Spinal cord (tissue), 10 donors: ENCODE data around the gene IMPA2. TPM values are rescaled to one million over a fixed set of nuclear protein-coding genes. Genes with fewer than 3 reads are reported as not detected.
A peak's percentile ranks its signal among the peaks of the same experiment; 100 is the strongest.

Source experiments
- DNase-seq, 6 donors: peaks; one replicate each; pipeline versions ENCODE4 v3.0.0 to v3.0.0-alpha.2; 2013 to 2015; ENCODE audit warnings: low spot score in 6 of 6, low read depth in 4 of 6
- H3K27ac ChIP-seq: one replicate; pipeline ENCODE4 v1.5.1; 2013; ENCODE audit warnings: low read depth, low read length, control low read depth
- H3K27me3 ChIP-seq: one replicate; pipeline ENCODE4 v1.6.1; 2013; ENCODE audit warnings: low read length; ENCODE audit not compliant: control insufficient read depth, insufficient read depth
- H3K36me3 ChIP-seq: one replicate; pipeline ENCODE4 v1.6.1; 2013; ENCODE audit warnings: low read length; ENCODE audit not compliant: control insufficient read depth, insufficient read depth
- H3K4me1 ChIP-seq: one replicate; pipeline ENCODE4 v1.6.1; 2013; ENCODE audit warnings: low read length; ENCODE audit not compliant: control insufficient read depth, insufficient read depth
- H3K4me3 ChIP-seq: one replicate; pipeline ENCODE4 v1.5.1; 2013; ENCODE audit warnings: low read depth, low read length, control low read depth
- H3K9me3 ChIP-seq: one replicate; pipeline ENCODE4 v1.6.1; 2013; ENCODE audit warnings: low read length; ENCODE audit not compliant: control insufficient read depth, insufficient read depth
- WGBS: methylation state at CpG from one replicate; pipeline ENCODE4 v1.1.5; 2013; ENCODE audit warnings: missing lambda C conversion rate; ENCODE audit not compliant: insufficient coverage; 5-methylcytosine and 5-hydroxymethylcytosine counted together
- polyA plus RNA-seq, 2 donors: library from polyadenylated mRNA; unstranded; fragments of 120-200 nt; gene quantifications; one replicate each; pipeline ENCODE4 v1.2.1, GENCODE V29; 2013; ENCODE audit not compliant: insufficient read length in 2 of 2
- total RNA-seq, 2 donors: library from RNA; depleted of rRNA in 1 of 2; stranded (reverse); fragments of 120-200 nt in 1 of 2; fragments of >200 nt in 1 of 2; gene quantifications; one replicate each; pipeline versions ENCODE4 v1.2.3 to v1.2.4, GENCODE V29; 2013 to 2014
- donor health status: healthy.

IMPA2 gene
- total and polyA plus RNA-seq, 4 donors, result 7.3 to 19.6 (median 9.7) TPM

DNA sequence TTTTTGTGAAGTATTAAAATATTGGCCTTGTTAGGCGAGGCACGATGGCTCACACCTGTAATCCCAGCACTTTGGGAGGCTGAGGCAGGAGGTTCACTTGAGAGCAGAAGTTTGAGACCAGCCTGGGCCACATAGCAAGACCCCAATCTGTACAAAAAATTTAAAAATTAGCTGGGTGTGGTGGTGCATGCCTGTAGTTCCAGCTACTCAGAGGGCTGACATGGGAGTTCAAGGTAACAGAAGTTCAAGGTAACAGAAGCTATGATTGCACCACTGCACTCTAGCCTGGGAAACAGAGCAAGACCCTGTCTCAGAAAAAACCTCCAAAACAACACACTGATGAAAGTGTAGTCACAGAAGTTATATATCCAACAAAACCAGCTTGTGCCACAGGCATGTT, 39.8 kb downstream of the IMPA2 start:
- WGBS, result no CpG with 5 or more reads among the region's 2 CpGs
- H3K4me1 ChIP-seq, result peaks cover 3% of the 10 kb centered on the region
- H3K4me3 ChIP-seq, result no peak overlapping the region
- no peak for DNase-seq
- H3K9me3 ChIP-seq, result no peaks in the 10 kb centered on the region
- no peaks in the 10 kb centered on the region for H3K36me3 ChIP-seq
- no peak overlapping the region for H3K27ac ChIP-seq
- no peaks in the 10 kb centered on the region for H3K27me3 ChIP-seq

DNA sequence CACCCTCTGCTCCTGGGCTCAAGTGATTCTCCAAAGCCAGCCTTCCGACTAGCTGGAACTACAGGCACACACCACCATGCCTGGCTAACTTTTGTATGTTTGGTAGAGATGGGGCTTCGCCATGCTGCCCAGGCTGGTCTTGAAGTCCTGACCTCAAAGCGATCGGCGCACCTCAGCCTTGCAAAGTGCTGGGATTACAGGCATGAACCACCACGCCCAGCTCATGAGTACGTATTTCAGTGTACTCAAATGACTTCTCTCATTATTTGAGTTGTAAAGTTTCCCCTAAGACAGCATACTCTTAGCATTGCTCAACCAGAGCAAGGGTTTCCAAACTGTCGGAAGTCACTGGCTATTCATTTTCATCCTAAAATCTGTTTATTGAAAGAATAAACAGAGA, 40.3 kb downstream of the IMPA2 start:
- no peak overlapping the region for H3K4me3 ChIP-seq
- H3K27me3 ChIP-seq, result no peaks in the 10 kb centered on the region
- H3K27ac ChIP-seq, result no peak overlapping the region
- H3K4me1 ChIP-seq, result no peaks in the 10 kb centered on the region
- DNase-seq, result no peak
- no peaks in the 10 kb centered on the region for H3K9me3 ChIP-seq
- no peaks in the 10 kb centered on the region for H3K36me3 ChIP-seq
- WGBS, result 100% methylated on average over 7 of the region's 8 CpGs

DNA sequence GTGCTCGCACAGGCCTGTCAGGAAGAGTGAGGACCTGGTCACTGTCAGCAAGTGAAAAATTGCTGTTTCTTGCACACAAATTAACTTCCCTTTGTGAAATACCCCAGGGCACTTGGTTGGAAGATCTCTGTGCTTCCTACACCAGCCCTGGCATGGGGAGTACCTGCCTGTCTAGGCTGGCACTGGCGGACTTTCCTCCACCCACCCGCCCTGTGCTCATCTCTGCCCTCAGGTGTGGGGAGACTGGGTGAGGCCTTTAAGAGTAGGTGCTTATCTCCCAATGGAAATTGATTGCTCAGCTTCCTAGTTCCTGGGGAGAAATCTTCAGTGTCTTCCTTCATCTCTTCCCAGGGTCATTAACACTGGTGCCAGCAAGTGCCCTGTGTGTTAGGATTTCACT, 42.1 kb downstream of the IMPA2 start:
- Histone ChIP-seq H3K4me1 (peaks cover 1% of the 10 kb centered on the region), H3K36me3 (no peaks in the 10 kb centered on the region), H3K9me3 (no peaks in the 10 kb centered on the region), H3K27me3 (no peaks in the 10 kb centered on the region), H3K4me3 (no peak overlapping the region), H3K27ac (no peak overlapping the region)
- WGBS, result 80% methylated on average over 1 of the region's 3 CpGs
- no peak for DNase-seq

DNA sequence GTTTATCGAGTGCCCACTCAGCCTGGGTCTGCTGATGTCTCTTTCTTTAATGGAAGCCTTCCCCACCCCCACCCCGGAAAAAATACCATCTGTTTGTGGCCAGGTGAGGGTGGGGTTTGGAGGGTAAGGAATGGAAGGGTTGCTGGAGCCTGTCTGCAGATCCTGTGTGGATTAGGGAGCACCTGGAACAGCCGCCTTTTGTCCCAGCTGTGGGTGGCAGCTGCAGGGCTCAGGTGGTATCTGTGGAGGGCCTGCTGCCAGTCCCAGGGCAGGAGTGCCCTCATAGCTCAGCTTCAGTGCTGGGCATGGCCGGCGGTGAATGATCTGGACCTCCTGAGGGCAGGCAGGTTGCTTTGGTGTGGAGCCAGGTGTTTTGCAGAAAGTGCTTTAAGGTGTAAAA, 45.3 kb downstream of the IMPA2 start:
- Histone ChIP-seq H3K9me3 (no peaks in the 10 kb centered on the region), H3K27ac (no peak overlapping the region), H3K4me1 (peaks cover 14% of the 10 kb centered on the region), H3K4me3 (no peak overlapping the region), H3K27me3 (no peaks in the 10 kb centered on the region), H3K36me3 (no peaks in the 10 kb centered on the region)
- no peak for DNase-seq
- WGBS, result 81% methylated on average over 4 of the region's 5 CpGs

DNA sequence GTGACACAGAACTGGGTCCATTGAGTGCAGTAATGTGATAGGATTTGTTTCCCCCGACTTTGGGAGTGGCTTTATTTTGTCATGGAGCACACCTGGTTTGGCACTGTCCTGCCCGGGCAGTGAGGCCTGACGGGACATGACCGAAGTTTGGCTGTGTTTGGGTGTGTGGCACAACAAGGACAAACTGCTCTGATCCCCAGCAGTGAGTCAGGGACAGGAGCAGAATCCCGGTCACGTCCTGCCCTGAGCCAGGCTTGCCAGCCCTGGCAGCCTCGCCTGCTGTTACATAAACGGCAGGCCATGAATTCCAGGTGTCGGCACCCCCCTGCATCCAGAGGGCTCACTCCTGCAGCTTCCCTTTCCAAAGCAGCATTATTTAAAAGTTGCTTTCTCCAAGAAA, 45.7 kb downstream of the IMPA2 start:
- Histone ChIP-seq H3K27me3 (no peaks in the 10 kb centered on the region), H3K4me3 (no peak overlapping the region), H3K27ac (no peak overlapping the region), H3K36me3 (no peaks in the 10 kb centered on the region), H3K9me3 (no peaks in the 10 kb centered on the region), H3K4me1 (peaks cover 17% of the 10 kb centered on the region)
- whole genome bisulfite sequencing, result 80% methylated on average over 9 of the region's 9 CpGs
- no peak for DNase-seq

GRCh38 chr18:12027480-12027879, 46.2 kb downstream of the IMPA2 start:
- DNase-seq, result no peak
- no peak overlapping the region for H3K27ac ChIP-seq
- H3K36me3 ChIP-seq, result no peaks in the 10 kb centered on the region

DNA sequence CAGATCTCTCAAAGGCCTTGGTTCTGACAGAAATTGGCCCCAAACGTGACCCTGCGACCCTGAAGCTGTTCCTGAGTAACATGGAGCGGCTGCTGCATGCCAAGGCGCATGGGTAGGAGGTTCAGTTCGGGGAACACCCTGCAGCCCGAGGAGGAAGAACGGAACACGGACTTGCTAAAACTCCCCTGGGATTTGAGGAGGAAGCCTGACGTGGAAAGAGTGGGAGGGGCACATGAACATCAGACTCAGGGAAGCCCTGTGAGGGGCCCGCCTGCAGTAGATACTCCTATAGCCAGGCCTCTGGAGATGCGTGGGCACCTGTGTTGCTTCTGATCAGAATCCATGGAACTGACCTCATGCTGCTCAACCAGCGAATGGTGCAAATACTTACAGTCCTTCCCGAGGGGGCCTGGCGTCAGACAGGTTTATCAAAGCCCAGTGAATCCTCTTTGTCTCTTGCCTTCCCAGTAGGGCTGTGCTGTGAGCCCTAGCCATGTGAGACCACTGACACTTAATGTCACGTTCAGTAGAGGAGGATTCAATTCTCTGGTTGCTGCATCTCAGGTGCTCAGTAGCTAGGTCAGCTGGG, 46.8 kb downstream of the IMPA2 start:
- Histone ChIP-seq H3K36me3 (no peaks in the 10 kb centered on the region), H3K27ac (no peak overlapping the region), H3K27me3 (no peaks in the 10 kb centered on the region), H3K4me1 (peaks cover 17% of the 10 kb centered on the region), H3K4me3 (no peak overlapping the region), H3K9me3 (no peaks in the 10 kb centered on the region)
- WGBS, result 89% methylated on average over 15 of the region's 15 CpGs
- no peak for DNase-seq

More at GRCh38 chr18:12027480-12027879, 46.2 kb downstream of the IMPA2 start:
- no peaks in the 10 kb centered on the region for H3K9me3 ChIP-seq
- H3K27me3 ChIP-seq, result no peaks in the 10 kb centered on the region
- 100% methylated on average over 1 of the region's 4 CpGs for WGBS
- H3K4me1 ChIP-seq, result peaks cover 17% of the 10 kb centered on the region
- no peak overlapping the region for H3K4me3 ChIP-seq

DNA sequence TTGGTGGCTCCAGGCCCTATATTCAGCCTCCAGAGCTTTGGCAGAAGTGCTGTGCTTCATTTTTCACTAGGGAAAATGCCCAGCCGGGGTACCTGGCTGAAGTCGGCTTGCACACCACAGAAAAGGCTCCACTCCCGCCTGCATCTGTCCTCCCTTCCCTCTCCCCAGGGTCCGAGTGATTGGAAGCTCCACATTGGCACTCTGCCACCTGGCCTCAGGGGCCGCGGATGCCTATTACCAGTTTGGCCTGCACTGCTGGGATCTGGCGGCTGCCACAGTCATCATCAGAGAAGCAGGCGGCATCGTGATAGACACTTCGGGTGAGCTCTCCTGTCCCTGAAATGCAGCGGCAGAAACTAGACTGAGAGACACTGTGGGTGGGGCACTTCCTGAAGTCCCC, 47.4 kb downstream of the IMPA2 start:
- H3K27me3 ChIP-seq, result no peaks in the 10 kb centered on the region
- no peak overlapping the region for H3K4me3 ChIP-seq
- no peaks in the 10 kb centered on the region for H3K36me3 ChIP-seq
- peak in 1 of 6 donors; percentile 38 for DNase-seq
- WGBS, result 67% methylated on average over 7 of the region's 11 CpGs
- H3K4me1 ChIP-seq, result peaks cover 17% of the 10 kb centered on the region
- no peak overlapping the region for H3K27ac ChIP-seq
- H3K9me3 ChIP-seq, result no peaks in the 10 kb centered on the region

DNA sequence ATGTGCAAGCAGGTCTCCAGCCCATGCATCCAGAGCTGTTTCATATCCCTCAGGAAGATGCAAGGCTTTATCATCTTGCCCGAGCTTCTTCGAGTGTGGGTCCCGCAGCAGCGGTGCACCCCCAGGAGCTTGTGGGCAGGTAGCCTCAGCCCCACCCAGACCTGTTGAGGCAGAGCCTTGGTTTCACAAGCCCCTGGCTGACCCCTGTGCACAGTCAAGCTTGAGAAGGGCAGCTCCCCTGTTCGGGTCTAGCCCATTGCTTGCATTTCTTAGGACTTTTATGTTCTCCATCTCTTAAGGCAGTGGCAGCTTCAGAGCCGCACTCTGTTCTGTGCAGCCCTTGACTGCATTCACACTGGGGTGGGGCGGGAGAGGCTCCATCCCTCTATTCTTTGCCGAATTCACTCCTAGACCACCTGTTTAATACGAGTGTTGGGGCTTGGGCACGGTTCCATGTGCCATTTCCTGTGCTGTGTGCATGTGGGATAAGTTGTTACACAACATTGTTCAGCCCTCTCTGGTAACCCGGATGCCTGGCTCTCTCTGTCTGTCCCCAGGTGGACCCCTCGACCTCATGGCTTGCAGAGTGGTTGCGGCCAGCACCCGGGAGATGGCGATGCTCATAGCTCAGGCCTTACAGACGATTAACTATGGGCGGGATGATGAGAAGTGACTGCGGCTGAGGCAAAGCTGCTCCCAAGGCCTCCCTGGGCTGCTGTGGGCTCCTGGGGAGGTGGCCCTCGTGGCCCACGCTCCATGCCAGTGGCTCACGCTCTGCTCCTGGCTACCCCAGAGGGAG, 48.7 kb downstream of the IMPA2 start:
- no peak overlapping the region for H3K4me3 ChIP-seq
- H3K9me3 ChIP-seq, result no peaks in the 10 kb centered on the region
- H3K27ac ChIP-seq, result no peak overlapping the region
- 79% methylated on average over 20 of the region's 21 CpGs for WGBS
- DNase-seq, result no peak
- peaks cover 17% of the 10 kb centered on the region for H3K4me1 ChIP-seq
- H3K36me3 ChIP-seq, result no peaks in the 10 kb centered on the region
- H3K27me3 ChIP-seq, result no peaks in the 10 kb centered on the region

GRCh38 chr18:12030670-12031069, 49.4 kb downstream of the IMPA2 start:
- H3K27me3 ChIP-seq, result no peaks in the 10 kb centered on the region
- no peak overlapping the region for H3K4me3 ChIP-seq
- H3K36me3 ChIP-seq, result no peaks in the 10 kb centered on the region
- 71% methylated on average over 9 of the region's 10 CpGs for WGBS
- H3K4me1 ChIP-seq, result peaks cover 17% of the 10 kb centered on the region
- no peak overlapping the region for H3K27ac ChIP-seq
- DNase-seq, result peak in 1 of 6 donors; percentile 77
- H3K9me3 ChIP-seq, result no peaks in the 10 kb centered on the region
